NCI-H2171 treated with DMSO at 0.1 percent for 48 hours (cell line): ENCODE results near the gene SON.
"Not testable (repeated sequence)": the region's sequence is repeated elsewhere in the genome, so short reads cannot be mapped to it uniquely, and the experiment has no call there.

Source experiments
- DNase-seq: peaks from one replicate; lab custom pipeline; 2025; lab: John Stamatoyannopoulos, UW

Gene SON

GRCh38 chr21:33542640-33543504 lies at the start of gene SON:
Gene SON, plus strand, starts transcription at chr21:33543038. Its CDS starts 55 bp downstream, at chr21:33543093.
- peak; percentile 98 for DNase-seq

- no peak for DNase-seq
Observed at GRCh38 chr21:33493756-33494155, 49.1 kb upstream of the SON start.

- DNase-seq = no peak
Observed at GRCh38 chr21:33495743-33496142, 47.1 kb upstream of the SON start.

GRCh38 chr21:33496345-33496744 lies 46.5 kb upstream of the SON start:
- no peak for DNase-seq

- DNase-seq = no peak
Observed at GRCh38 chr21:33505833-33506232, 37.0 kb upstream of the SON start.

GRCh38 chr21:33507003-33507402 lies 35.8 kb upstream of the SON start:
- DNase-seq = not testable (repeated sequence)

GRCh38 chr21:33510826-33511225 lies 32.0 kb upstream of the SON start:
- no peak for DNase-seq

GRCh38 chr21:33511639-33512038 lies 31.2 kb upstream of the SON start:
- DNase-seq = no peak

GRCh38 chr21:33512481-33512880 lies 30.4 kb upstream of the SON start:
- DNase-seq = no peak

- DNase-seq = no peak
Observed at GRCh38 chr21:33514229-33514628, 28.6 kb upstream of the SON start.

- no peak for DNase-seq
Observed at GRCh38 chr21:33518899-33519298, 23.9 kb upstream of the SON start.

GRCh38 chr21:33522297-33522952 lies 20.4 kb upstream of the SON start:
- no peak for DNase-seq

- no peak for DNase-seq
Observed at GRCh38 chr21:33522953-33523349, 19.9 kb upstream of the SON start.

GRCh38 chr21:33531007-33531406 lies 11.8 kb upstream of the SON start:
- no peak for DNase-seq

- DNase-seq = no peak
Observed at GRCh38 chr21:33537212-33537611, 5.6 kb upstream of the SON start.

GRCh38 chr21:33539616-33540015 lies 3.2 kb upstream of the SON start:
- no peak for DNase-seq

GRCh38 chr21:33540711-33541104 lies 2.1 kb upstream of the SON start:
- no peak for DNase-seq

GRCh38 chr21:33541105-33541711 lies 1.6 kb upstream of the SON start:
- no peak for DNase-seq

- peak; percentile 82 for DNase-seq
Observed at GRCh38 chr21:33541756-33542639, 840 bp upstream of the SON start, which contains the start of gene GART. Gene GART, minus strand, starts transcription at chr21:33542117. Its CDS starts 2,802 bp downstream, at chr21:33539315.

GRCh38 chr21:33543505-33544129 lies 779 bp downstream of the SON start:
- DNase-seq = no peak

GRCh38 chr21:33544451-33545195 lies 1.8 kb downstream of the SON start:
- no peak for DNase-seq
